IMR-90 (cell line): ENCODE measurements around the gene PLA2G3. TPM values are rescaled to one million over a fixed set of nuclear protein-coding genes. Genes with fewer than 3 reads are reported as not detected.

Experiments
- ATAC-seq: fragments of 200-7000 bp; cut with Tn5 transposase; 2 replicates; pipeline ENCODE4 v1.9.1; 2020; ENCODE audit warnings: low read depth, mild to moderate bottlenecking, moderate library complexity
- BruUV-seq: library from RNA; stranded (reverse); fragments of 400-500 nt; replicated peaks from 2 replicates; lab custom pipeline; 2021; lab: Mats Ljungman, UMichigan
- CTCF ChIA-PET: fragments of 300-600 bp; formaldehyde crosslinking; extraction: SDS; loops from one replicate; lab custom pipeline; 2021; ENCODE audit warnings: antibody characterized with exemption; lab: Yijun Ruan, JAX
- POLR2A ChIA-PET: fragments of 300-600 bp; sonication (Branson Sonifier 250); formaldehyde crosslinking; loops from one replicate; lab custom pipeline; 2022; ENCODE audit warnings: antibody characterized with exemption; ENCODE audit not compliant: unreplicated experiment; lab: Charles Lee
- DNase-seq: peaks from one replicate; pipeline ENCODE4 v3.0.0; 2013
- H2AFZ ChIP-seq: replicated peaks from 2 replicates; pipeline ENCODE3; 2013; ENCODE audit warnings: low read length, mild to moderate bottlenecking; ENCODE audit not compliant: poor library complexity
- H2AK5ac ChIP-seq: 2 replicates; pipeline ENCODE4 v1.6.1; 2013; ENCODE audit warnings: low read depth, low read length, inconsistent platforms
- H2AK9ac ChIP-seq: replicated peaks from 2 replicates; pipeline ENCODE3; 2013; ENCODE audit warnings: mild to moderate bottlenecking, low read depth, low read length, moderate library complexity; ENCODE audit not compliant: poor library complexity
- H2BK120ac ChIP-seq: 2 replicates; pipeline ENCODE4 v1.6.1; 2013; ENCODE audit warnings: low read depth, low read length, inconsistent platforms
- H2BK15ac ChIP-seq: 3 replicates; pipeline ENCODE4 v1.6.1; 2013; ENCODE audit warnings: low read depth, low read length, inconsistent platforms
- H2BK20ac ChIP-seq: 2 replicates; pipeline ENCODE4 v1.6.1; 2013; ENCODE audit warnings: low read depth, mild to moderate bottlenecking, inconsistent platforms, low read length, moderate library complexity
- H2BK5ac ChIP-seq: 2 replicates; pipeline ENCODE4 v1.6.1; 2013; ENCODE audit warnings: mild to moderate bottlenecking, low read depth, low read length, inconsistent platforms; ENCODE audit not compliant: poor library complexity, severe bottlenecking
- H3K14ac ChIP-seq: replicated peaks from 2 replicates; pipeline ENCODE4 v1.6.1; 2013; ENCODE audit warnings: low read depth, low read length, inconsistent platforms
- H3K18ac ChIP-seq: 2 replicates; pipeline ENCODE4 v1.6.1; 2013; ENCODE audit warnings: low read depth, low read length, control low read depth
- H3K23ac ChIP-seq: 2 replicates; pipeline ENCODE4 v1.6.1; 2013; ENCODE audit warnings: low read depth, low read length, inconsistent platforms
- H3K27ac ChIP-seq: 2 replicates; pipeline ENCODE4 v1.5.1; 2013; ENCODE audit warnings: mild to moderate bottlenecking, control low read depth, low read length; ENCODE audit not compliant: insufficient read depth
- H3K27me3 ChIP-seq: 2 replicates; pipeline ENCODE4 v1.6.1; 2013; ENCODE audit warnings: low read length; ENCODE audit not compliant: control insufficient read depth, insufficient read depth
- H3K36me3 ChIP-seq: 2 replicates; pipeline ENCODE4 v1.6.1; 2013; ENCODE audit warnings: low read length, mixed read lengths; ENCODE audit not compliant: control insufficient read depth, insufficient read depth
- H3K4ac ChIP-seq: 2 replicates; pipeline ENCODE4 v1.6.1; 2013; ENCODE audit warnings: low read depth, low read length, inconsistent platforms
- H3K4me1 ChIP-seq: 2 replicates; pipeline ENCODE4 v1.6.1; 2013; ENCODE audit warnings: low read length, mixed read lengths; ENCODE audit not compliant: control insufficient read depth, insufficient read depth
- H3K4me2 ChIP-seq: 2 replicates; pipeline ENCODE4 v1.6.1; 2013; ENCODE audit warnings: low read depth, mild to moderate bottlenecking, control low read depth, low read length, moderate library complexity
- H3K4me3 ChIP-seq: 2 replicates; pipeline ENCODE4 v1.5.1; 2013; ENCODE audit warnings: low read depth, mild to moderate bottlenecking, control low read depth, low read length, moderate library complexity; ENCODE audit not compliant: insufficient read depth
- H3K56ac ChIP-seq: 2 replicates; pipeline ENCODE4 v1.6.1; 2013; ENCODE audit warnings: low read length, inconsistent platforms; ENCODE audit not compliant: insufficient read depth; ENCODE audit errors: extremely low read depth
- H3K79me1 ChIP-seq, 2 experiments: 2 replicates each; pipeline ENCODE4 v1.6.1; 2013; ENCODE audit warnings: low read length in 2 of 2, inconsistent platforms in 1 of 2, low read depth in 1 of 2
- H3K9ac ChIP-seq: 2 replicates; pipeline ENCODE4 v1.6.1; 2013; ENCODE audit warnings: low read depth, low read length, control low read depth
- H3K9me1 ChIP-seq: 2 replicates; pipeline ENCODE4 v1.6.1; 2013; ENCODE audit warnings: low read length, inconsistent platforms; ENCODE audit not compliant: insufficient read depth
- H3K9me3 ChIP-seq: 2 replicates; pipeline ENCODE4 v1.6.1; 2013; ENCODE audit warnings: low read length; ENCODE audit not compliant: control insufficient read depth, insufficient read depth
- H4K20me1 ChIP-seq: 2 replicates; pipeline ENCODE4 v1.6.1; 2013; ENCODE audit warnings: low read length, inconsistent platforms; ENCODE audit not compliant: insufficient read depth
- H4K5ac ChIP-seq: 2 replicates; pipeline ENCODE4 v1.6.1; 2013; ENCODE audit warnings: mild to moderate bottlenecking, low read depth, low read length, control low read depth
- H4K8ac ChIP-seq, 2 experiments: 2 replicates each; pipeline ENCODE4 v1.6.1; 2013; ENCODE audit warnings: low read depth in 2 of 2, low read length in 2 of 2, control low read depth in 1 of 2, inconsistent platforms in 1 of 2
- H4K91ac ChIP-seq: 2 replicates; pipeline ENCODE4 v1.6.1; 2013; ENCODE audit warnings: low read depth, low read length, inconsistent platforms; ENCODE audit not compliant: insufficient read depth
- BHLHE40 ChIP-seq: fragments of 150-350 bp; IDR thresholded peaks from 2 replicates; pipeline ENCODE4 v1.6.1; 2016; ENCODE audit warnings: mild to moderate bottlenecking, low read depth, low read length
- CEBPB ChIP-seq: IDR thresholded peaks from 2 replicates; pipeline ENCODE4 v1.6.1; 2012; ENCODE audit warnings: low read depth, low read length, improper control_type of control experiment
- CHD1 ChIP-seq: IDR thresholded peaks from 2 replicates; pipeline ENCODE4 v1.6.1; 2012; ENCODE audit warnings: low read depth, low read length, improper control_type of control experiment
- FOS ChIP-seq: fragments of 150-350 bp; IDR thresholded peaks from 2 replicates; pipeline ENCODE4 v1.6.1; 2016; ENCODE audit warnings: low read depth, low read length
- MAFK ChIP-seq: IDR thresholded peaks from 2 replicates; pipeline ENCODE4 v1.6.1; 2012; ENCODE audit warnings: low read depth, low read length, improper control_type of control experiment
- MAZ ChIP-seq: IDR thresholded peaks from 2 replicates; pipeline ENCODE4 v1.6.1; 2012; ENCODE audit warnings: low read depth, mild to moderate bottlenecking, low read length, improper control_type of control experiment, moderate library complexity, borderline replicate concordance
- NFE2L2 ChIP-seq: fragments of 150-350 bp; IDR thresholded peaks from 2 replicates; pipeline ENCODE4 v1.6.1; 2016; ENCODE audit warnings: low read depth, mild to moderate bottlenecking, low read length
- POLR2A ChIP-seq: IDR thresholded peaks from 2 replicates; pipeline ENCODE4 v1.6.1; 2012; ENCODE audit warnings: mild to moderate bottlenecking, low read depth, low read length
- RCOR1 ChIP-seq: IDR thresholded peaks from 2 replicates; pipeline ENCODE4 v1.6.1; 2012; ENCODE audit warnings: mild to moderate bottlenecking, low read length, improper control_type of control experiment; ENCODE audit not compliant: insufficient replicate concordance
- RFX5 ChIP-seq: IDR thresholded peaks from 2 replicates; pipeline ENCODE4 v1.8.0; 2012; ENCODE audit warnings: low read depth, mild to moderate bottlenecking, low read length, moderate library complexity
- SMC3 ChIP-seq: fragments of 150-350 bp; IDR thresholded peaks from 2 replicates; pipeline ENCODE4 v1.6.1; 2016; ENCODE audit warnings: low read depth, mild to moderate bottlenecking, antibody characterized with exemption, low read length, moderate library complexity
- WGBS, 2 experiments: methylation state at CpG; one replicate each; pipeline versions ENCODE4 v1.1.5 to v1.1.7; 2013; ENCODE audit warnings: missing lambda C conversion rate in 2 of 2; ENCODE audit not compliant: insufficient read length in 1 of 2; ENCODE audit errors: extremely low coverage in 2 of 2; 5-methylcytosine and 5-hydroxymethylcytosine counted together
- dilution Hi-C: fragments of 300-500 bp; cut with HindIII; formaldehyde crosslinking; loops from one replicate; pipeline ENCODE4 v1.14.3; 2018; ENCODE audit warnings: low sequenced_read_pairs; ENCODE audit not compliant: unreplicated experiment
- in situ Hi-C: fragments of 300-500 bp; cut with MboI; formaldehyde crosslinking; loops from 3 replicates; pipeline ENCODE4 v1.14.3; 2019; ENCODE audit warnings: low sequenced_read_pairs, inconsistent platforms, mixed read lengths
- intact Hi-C: fragments of 100-400 bp; cut with micrococcal nuclease; formaldehyde crosslinking; loops from 2 replicates; pipeline ENCODE4 v1.10.0; 2022
- polyA plus RNA-seq, 3 experiments: library from polyadenylated mRNA; depleted of rRNA; stranded (reverse); fragments of >200 nt; gene quantifications; 2 replicates each; pipeline ENCODE4 v1.2.3, GENCODE V29; 2012; ENCODE audit warnings: low replicate concordance in 1 of 3
- total RNA-seq: library from RNA; depleted of rRNA; stranded (reverse); fragments of >200 nt; gene quantifications from 2 replicates; pipeline ENCODE4 v1.2.3, GENCODE V29; 2012
- TF ChIP-seq, protein P1 (sequence below): fragments of 150-350 bp; IDR thresholded peaks from 2 replicates; pipeline ENCODE4 v1.6.1; 2017; ENCODE audit warnings: mild to moderate bottlenecking, antibody characterized with exemption, low read length, low read depth

The PLA2G3 gene
- total and polyA plus RNA-seq, 2 of the 4 experiments (the other 2 are of a cell fraction) = under 0.01 to 0.12 TPM

DNA sequence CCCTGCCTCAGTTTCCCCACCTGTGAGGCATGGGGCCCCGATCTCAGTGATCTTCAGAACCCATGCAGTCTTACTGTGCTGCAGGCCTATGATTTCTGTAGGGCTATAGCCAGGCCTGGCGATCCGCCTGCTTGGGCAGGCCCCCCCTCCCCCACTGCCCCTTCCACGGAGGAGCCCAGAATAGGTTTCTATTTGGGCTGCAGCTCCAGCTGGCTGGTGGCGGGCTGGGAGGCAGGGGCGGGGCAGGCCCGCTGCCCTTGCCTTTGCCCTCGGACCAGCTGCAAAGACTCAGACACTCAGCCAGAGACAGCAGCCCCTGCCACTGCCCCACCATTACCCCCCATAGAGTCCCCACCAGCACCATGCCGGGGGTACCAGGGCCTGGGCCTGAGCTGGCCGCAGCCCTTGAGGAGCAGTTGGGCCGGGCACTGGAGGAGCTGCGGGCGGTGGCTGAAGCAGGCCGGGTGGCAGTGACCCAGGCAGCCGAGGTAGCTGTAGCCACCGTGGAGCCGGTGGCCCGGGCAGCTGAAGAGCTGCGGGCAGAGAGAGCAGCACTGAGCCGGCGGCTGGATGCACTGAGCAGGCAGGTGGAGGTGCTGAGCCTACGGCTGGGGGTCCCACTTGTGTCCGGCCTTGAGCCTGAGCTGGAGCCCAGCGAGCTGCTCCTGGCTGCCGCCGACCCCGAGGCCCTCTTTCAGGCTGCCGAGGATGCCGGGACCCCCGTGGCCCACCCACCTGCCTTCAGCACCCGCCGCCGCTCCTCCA, 47.0 kb downstream of the PLA2G3 start (continued):
- no peak for TF ChIP-seq NFE2L2

DNA sequence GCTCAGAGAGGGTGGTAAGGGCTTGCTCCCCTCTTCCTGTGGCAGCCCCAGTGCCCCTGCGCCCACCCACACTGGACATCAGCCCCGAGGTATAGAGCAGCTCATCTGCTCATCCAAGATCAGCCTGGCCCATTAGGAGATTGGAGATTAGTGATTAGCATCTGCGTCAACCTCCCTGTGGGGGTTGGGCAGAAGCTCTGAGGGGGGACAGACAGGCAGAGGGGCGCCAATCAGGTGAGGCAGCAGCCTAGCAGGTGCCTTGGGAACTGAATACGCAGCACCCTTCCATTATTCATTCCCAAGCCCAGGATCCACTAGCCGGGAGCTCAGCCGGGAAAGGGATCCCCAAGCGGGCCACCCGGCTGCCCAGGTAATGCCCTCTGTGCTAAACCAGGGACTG, 48.1 kb downstream of the PLA2G3 start:
- no peak overlapping the region for H3K27ac ChIP-seq
- no peaks in the 10 kb centered on the region for H3K9me3 ChIP-seq
- H3K79me1 ChIP-seq = peaks cover 27 to 55% of the 10 kb centered on the region in 2 experiments
- no peak overlapping the region for H2BK15ac ChIP-seq
- no CpG with 5 or more reads among the region's 9 CpGs for WGBS, 2 experiments
- H3K36me3 ChIP-seq = peaks cover 92% of the 10 kb centered on the region
- no peaks in the 10 kb centered on the region for H3K27me3 ChIP-seq
- H2BK120ac ChIP-seq = no peak overlapping the region
- BruUV-seq = no TSS peak
- DNase-seq = no peak
- H2AFZ ChIP-seq = no peak overlapping the region
- no peak overlapping the region for H3K4me2 ChIP-seq
- dilution Hi-C loops (no loop called here), in situ Hi-C loops (no loop called here), intact Hi-C loops (no loop called here)
- ChIA-PET POLR2A (no interaction called here), CTCF (no interaction called here)
- no peak overlapping the region for H2BK5ac ChIP-seq
- H2AK5ac ChIP-seq = no peak overlapping the region
- no peak overlapping the region for H3K14ac ChIP-seq
- H3K56ac ChIP-seq = no peak overlapping the region
- TF ChIP-seq FOS = no peak
- no peak for TF ChIP-seq SMC3
- TF ChIP-seq, protein P1, sequence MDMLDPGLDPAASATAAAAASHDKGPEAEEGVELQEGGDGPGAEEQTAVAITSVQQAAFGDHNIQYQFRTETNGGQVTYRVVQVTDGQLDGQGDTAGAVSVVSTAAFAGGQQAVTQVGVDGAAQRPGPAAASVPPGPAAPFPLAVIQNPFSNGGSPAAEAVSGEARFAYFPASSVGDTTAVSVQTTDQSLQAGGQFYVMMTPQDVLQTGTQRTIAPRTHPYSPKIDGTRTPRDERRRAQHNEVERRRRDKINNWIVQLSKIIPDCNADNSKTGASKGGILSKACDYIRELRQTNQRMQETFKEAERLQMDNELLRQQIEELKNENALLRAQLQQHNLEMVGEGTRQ = no peak
- TF ChIP-seq CEBPB = no peak
- TF ChIP-seq NFE2L2 = no peak
- no peak for TF ChIP-seq RCOR1
- no peak for TF ChIP-seq MAFK
- no peak for TF ChIP-seq POLR2A
- no peak for TF ChIP-seq RFX5
- TF ChIP-seq CHD1 = no peak
- no peak for TF ChIP-seq MAZ
- no peak for TF ChIP-seq BHLHE40
- no peak overlapping the region for H3K18ac ChIP-seq
- ATAC-seq = no peak
- H2AK9ac ChIP-seq = peak overlapping the region; percentile 28
- H4K8ac ChIP-seq = no peak overlapping the region
- H3K9me1 ChIP-seq = no peaks in the 10 kb centered on the region; the same call in 1 of the 2 replicates
- H4K5ac ChIP-seq = no peak overlapping the region
- no peak overlapping the region for H3K9ac ChIP-seq
- peaks cover 14% of the 10 kb centered on the region; the same call in 1 of the 2 replicates for H4K20me1 ChIP-seq
- no peak overlapping the region for H2BK20ac ChIP-seq
- no peak overlapping the region for H3K4me3 ChIP-seq
- no peak overlapping the region for H4K91ac ChIP-seq
- H3K4ac ChIP-seq = no peak overlapping the region
- H3K4me1 ChIP-seq = no peaks in the 10 kb centered on the region; the same call in 1 of the 2 replicates
- H3K23ac ChIP-seq = no peak overlapping the region
